MCF 10A (cell line): ENCODE data around the gene THEMIS. TPM values are rescaled to one million over a fixed set of nuclear protein-coding genes. Genes with fewer than 3 reads are reported as not detected.
A peak's percentile ranks its signal among the peaks of the same experiment; 100 is the strongest.

ENCODE experiments used
- BruUV-seq: library from RNA; stranded (reverse); fragments of 400-500 nt; replicated peaks from 2 replicates; lab custom pipeline; 2021; lab: Mats Ljungman, UMichigan
- CTCF ChIA-PET: fragments of 300-600 bp; sonication (Branson Sonifier 250); formaldehyde crosslinking; extraction: SDS; loops from one replicate; lab custom pipeline; 2021; ENCODE audit warnings: antibody characterized with exemption, inconsistent platforms; lab: Yijun Ruan, JAX
- POLR2A ChIA-PET: fragments of 300-600, 350-650 bp; sonication (Branson Sonifier 250); formaldehyde crosslinking; extraction: SDS; loops from one replicate; lab custom pipeline; 2020; ENCODE audit warnings: antibody characterized with exemption, inconsistent platforms; lab: Yijun Ruan, JAX
- DNase-seq: peaks from one replicate; pipeline ENCODE4 v3.0.0-alpha.2; 2018; ENCODE audit not compliant: unreplicated experiment
- H3K27ac Mint-ChIP-seq: one replicate; pipeline ENCODE4 v1.8.0; 2022; ENCODE audit warnings: mild to moderate bottlenecking, low read depth, mixed read lengths; ENCODE audit not compliant: unreplicated experiment
- H3K27me3 Mint-ChIP-seq: one replicate; pipeline ENCODE4 v1.8.0; 2022; ENCODE audit warnings: mixed read lengths; ENCODE audit not compliant: insufficient read depth, unreplicated experiment
- H3K36me3 Mint-ChIP-seq: one replicate; pipeline ENCODE4 v1.8.0; 2022; ENCODE audit warnings: mild to moderate bottlenecking, moderate library complexity, mixed read lengths; ENCODE audit not compliant: insufficient read depth, unreplicated experiment
- H3K4me1 Mint-ChIP-seq: one replicate; pipeline ENCODE4 v1.8.0; 2022; ENCODE audit warnings: mixed read lengths; ENCODE audit not compliant: insufficient read depth, unreplicated experiment
- H3K4me3 Mint-ChIP-seq: one replicate; pipeline ENCODE4 v1.8.0; 2022; ENCODE audit warnings: mild to moderate bottlenecking, moderate library complexity, mixed read lengths; ENCODE audit not compliant: unreplicated experiment
- H3K9me3 Mint-ChIP-seq: one replicate; pipeline ENCODE4 v1.8.0; 2022; ENCODE audit warnings: mixed read lengths; ENCODE audit not compliant: unreplicated experiment
- intact Hi-C: fragments of 100-400 bp; cut with micrococcal nuclease; formaldehyde crosslinking; loops from 2 replicates; pipeline ENCODE4 v1.14.1; 2022
- total RNA-seq: library from RNA; stranded (reverse); gene quantifications from 2 replicates; pipeline ENCODE4 v1.2.3, GENCODE V29; 2022
- TF ChIP-seq, protein P1 (sequence below): fragments of 200-600 bp; IDR thresholded peaks from one replicate; pipeline ENCODE4 v1.8.0; 2022; ENCODE audit warnings: antibody characterized with exemption, mild to moderate bottlenecking; ENCODE audit not compliant: unreplicated experiment

Gene THEMIS
- total RNA-seq, 1 experiment from 2014 or later = not detected

- no peaks in the 10 kb centered on the region for H3K9me3 Mint-ChIP-seq
- no TSS peak for BruUV-seq
- POLR2A ChIA-PET = no interaction called here
- CTCF ChIA-PET = interaction anchor here (0.5 to 1.1 kb wide), 6 partner anchors 10 to 1865 kb away, joined by 3 to 4 read pairs (median 3); no protein-coding TSS in a partner anchor
- intact Hi-C loops = loop anchor here (5.0 to 10.0 kb wide), 3 partner anchors 122 to 1516 kb away; no protein-coding TSS in a partner anchor
- no peaks in the 10 kb centered on the region for H3K4me1 Mint-ChIP-seq
- no peaks in the 10 kb centered on the region for H3K36me3 Mint-ChIP-seq
- no peak overlapping the region for H3K27ac Mint-ChIP-seq
- no peak overlapping the region for H3K4me3 Mint-ChIP-seq
- no peak for DNase-seq
- H3K27me3 Mint-ChIP-seq = no peaks in the 10 kb centered on the region
- TF ChIP-seq, protein P1, sequence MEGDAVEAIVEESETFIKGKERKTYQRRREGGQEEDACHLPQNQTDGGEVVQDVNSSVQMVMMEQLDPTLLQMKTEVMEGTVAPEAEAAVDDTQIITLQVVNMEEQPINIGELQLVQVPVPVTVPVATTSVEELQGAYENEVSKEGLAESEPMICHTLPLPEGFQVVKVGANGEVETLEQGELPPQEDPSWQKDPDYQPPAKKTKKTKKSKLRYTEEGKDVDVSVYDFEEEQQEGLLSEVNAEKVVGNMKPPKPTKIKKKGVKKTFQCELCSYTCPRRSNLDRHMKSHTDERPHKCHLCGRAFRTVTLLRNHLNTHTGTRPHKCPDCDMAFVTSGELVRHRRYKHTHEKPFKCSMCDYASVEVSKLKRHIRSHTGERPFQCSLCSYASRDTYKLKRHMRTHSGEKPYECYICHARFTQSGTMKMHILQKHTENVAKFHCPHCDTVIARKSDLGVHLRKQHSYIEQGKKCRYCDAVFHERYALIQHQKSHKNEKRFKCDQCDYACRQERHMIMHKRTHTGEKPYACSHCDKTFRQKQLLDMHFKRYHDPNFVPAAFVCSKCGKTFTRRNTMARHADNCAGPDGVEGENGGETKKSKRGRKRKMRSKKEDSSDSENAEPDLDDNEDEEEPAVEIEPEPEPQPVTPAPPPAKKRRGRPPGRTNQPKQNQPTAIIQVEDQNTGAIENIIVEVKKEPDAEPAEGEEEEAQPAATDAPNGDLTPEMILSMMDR = no peak
These were observed 42.0 kb downstream of the THEMIS start for GRCh38 chr6:127858727-127859391.

DNA sequence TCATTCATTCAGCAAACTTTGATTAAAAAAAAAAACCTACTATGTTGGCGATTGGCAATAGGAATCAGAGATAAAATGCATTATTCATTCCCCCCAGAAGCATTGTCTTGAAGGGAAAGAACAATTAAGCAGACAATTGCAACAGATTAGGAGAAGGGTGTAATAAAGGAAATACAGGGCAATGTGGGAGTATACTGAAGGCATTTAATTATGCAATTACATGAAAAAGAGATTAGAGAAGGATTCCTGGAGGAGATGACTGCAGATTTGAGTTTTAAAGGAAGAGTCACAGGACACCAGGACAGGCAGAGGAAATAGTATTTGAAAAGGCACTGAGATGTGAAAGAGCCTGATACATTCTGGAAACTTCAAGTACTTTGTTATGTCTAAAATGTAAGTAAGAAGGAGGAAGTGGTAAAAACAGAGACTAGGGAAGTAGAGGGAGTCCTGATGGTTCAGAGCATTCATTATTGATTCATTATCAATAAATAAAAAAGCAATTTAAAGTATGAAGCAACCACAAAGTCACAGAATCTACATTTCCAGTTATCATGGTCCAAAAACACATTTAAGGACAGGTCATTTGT, 43.7 kb downstream of the THEMIS start:
- Mint-ChIP-seq H3K27ac (no peak overlapping the region), H3K36me3 (no peaks in the 10 kb centered on the region), H3K4me3 (no peak overlapping the region), H3K9me3 (no peaks in the 10 kb centered on the region), H3K4me1 (no peaks in the 10 kb centered on the region), H3K27me3 (no peaks in the 10 kb centered on the region)
- BruUV-seq = no TSS peak
- TF ChIP-seq, protein P1 = no peak
- intact Hi-C loops = loop anchor here (5.0 to 10.0 kb wide), 3 partner anchors 120 to 1518 kb away; no protein-coding TSS in a partner anchor
- no peak for DNase-seq
- CTCF ChIA-PET = interaction anchor here (0.9 to 1.6 kb wide), 2 partner anchors 22 to 112 kb away, joined by 3 read pairs; no protein-coding TSS in a partner anchor
- POLR2A ChIA-PET = interaction anchor here (0.6 kb wide), 1 partner anchor 373 kb away, joined by 4 read pairs; no protein-coding TSS in a partner anchor

DNA sequence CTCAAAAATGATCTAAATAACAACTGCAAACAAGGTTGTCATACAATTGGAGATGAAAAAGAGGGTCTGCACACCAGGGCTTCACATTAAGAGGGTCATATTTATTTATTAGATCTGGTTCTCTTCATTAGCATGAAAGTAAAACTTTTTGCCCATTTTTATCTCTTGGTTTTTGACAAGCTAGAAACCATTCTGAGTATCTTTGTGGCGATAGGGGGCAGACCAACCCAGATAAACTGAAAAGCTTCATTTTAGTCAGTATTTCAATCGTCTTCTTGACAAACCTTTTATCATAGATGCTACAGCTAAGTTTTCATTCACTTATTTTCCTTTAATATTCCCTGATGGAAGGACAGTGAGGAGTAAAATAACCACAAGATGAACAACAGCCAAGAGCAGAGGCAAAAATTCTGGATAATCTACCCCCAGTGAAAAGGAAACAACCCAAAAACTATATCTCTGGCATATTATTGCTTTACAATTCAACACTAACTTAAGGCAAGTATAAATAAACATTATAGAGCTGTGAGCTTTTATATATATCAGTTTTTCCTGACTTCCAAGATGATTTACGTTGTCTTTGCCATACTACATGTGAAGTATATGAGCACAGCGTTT, 45.2 kb downstream of the THEMIS start:
- POLR2A ChIA-PET = interaction anchor here (0.5 to 2.0 kb wide), 6 partner anchors 78 to 665 kb away, joined by 3 to 11 read pairs (median 3); partner anchors contain the start of gene PTPRK
- H3K4me3 Mint-ChIP-seq = no peak overlapping the region
- no peaks in the 10 kb centered on the region for H3K4me1 Mint-ChIP-seq
- no peaks in the 10 kb centered on the region for H3K9me3 Mint-ChIP-seq
- no peaks in the 10 kb centered on the region for H3K36me3 Mint-ChIP-seq
- H3K27ac Mint-ChIP-seq = no peak overlapping the region
- peak; percentile 35 for DNase-seq
- TF ChIP-seq, protein P1 = peak; percentile 40
- CTCF ChIA-PET = interaction anchor here (0.6 to 3.6 kb wide), 32 partner anchors 9 to 1486 kb away, joined by 3 to 15 read pairs (median 3); partner anchors contain the start of gene PTPRK
- intact Hi-C loops = loop anchor here (1.0 to 10.0 kb wide), 5 partner anchors 118 to 1519 kb away; partner anchors contain the start of gene PTPRK
- H3K27me3 Mint-ChIP-seq = no peaks in the 10 kb centered on the region
- no TSS peak for BruUV-seq
